GM18526 (cell line): ENCODE measurements around the gene RPL19.

Experiments used
- POLR2A ChIP-seq: IDR thresholded peaks from 3 replicates; pipeline ENCODE4 v1.6.1; 2011; ENCODE audit not compliant: insufficient read length; ENCODE audit errors: extremely low read depth

RPL19 gene

GRCh38 chr17:39238311-39238972 is 38.4 kb downstream of the RPL19 start:
- TF ChIP-seq POLR2A: no peak

- no peak for TF ChIP-seq POLR2A
These were observed 39.7 kb downstream of the RPL19 start for GRCh38 chr17:39239640-39240314.

- TF ChIP-seq POLR2A: no peak
These were observed 40.5 kb downstream of the RPL19 start for GRCh38 chr17:39240631-39241030.

- no peak for TF ChIP-seq POLR2A
These were observed 43.1 kb downstream of the RPL19 start for GRCh38 chr17:39243155-39243554.

- no peak for TF ChIP-seq POLR2A
These were observed 44.0 kb downstream of the RPL19 start for GRCh38 chr17:39244016-39244599.

- TF ChIP-seq POLR2A: no peak
These were observed 44.8 kb downstream of the RPL19 start for GRCh38 chr17:39244600-39245570.

- no peak for TF ChIP-seq POLR2A
These were observed 46.2 kb downstream of the RPL19 start for GRCh38 chr17:39246274-39246673.

GRCh38 chr17:39251997-39252396 is 51.9 kb downstream of the RPL19 start:
- no peak for TF ChIP-seq POLR2A

GRCh38 chr17:39252788-39253460 is 52.8 kb downstream of the RPL19 start:
- TF ChIP-seq POLR2A: no peak
